ENCODE measurements around the gene BCAR3.

- TF ChIP-seq CTCF (IDR thresholded peaks at IDR 0.05): no peak
- TF ChIP-seq POLR2A (IDR thresholded peaks at IDR 0.05; ENCODE audit: low read length): no peak
- TF ChIP-seq MAX (IDR thresholded peaks at IDR 0.05): no peak
- no peak for TF ChIP-seq REST (IDR thresholded peaks at IDR 0.05)
- no peak for TF ChIP-seq MAZ (IDR thresholded peaks at IDR 0.05; ENCODE audit: borderline replicate concordance, low read depth, low read length)
- TF ChIP-seq ATOH8 (CRISPR knock-in tag; IDR thresholded peaks at IDR 0.05; ENCODE audit: low read depth): no peak
- TF ChIP-seq BCL3 (IDR thresholded peaks at IDR 0.05): no peak
- no peak for TF ChIP-seq MYC (IDR thresholded peaks at IDR 0.05; ENCODE audit: borderline replicate concordance, low read length)
Measured at GRCh38 chr1:93656491-93656890, 25.1 kb downstream of the BCAR3 start.

Data from A549 (cell line).